Testis (tissue), 3 donors: ENCODE results near the gene STYXL2. TPM values are rescaled to one million over a fixed set of nuclear protein-coding genes. Genes with fewer than 3 reads are reported as not detected.

Source experiments
- DNase-seq: peaks from one replicate; pipeline ENCODE4 v3.0.0-alpha.2; 2019
- H3K27ac ChIP-seq, 2 donors: fragments of 200-600 bp; sonication (generic); one replicate each; pipeline ENCODE4 v1.5.1; 2019
- H3K27me3 ChIP-seq: fragments of 200-600 bp; sonication (generic); one replicate; pipeline ENCODE4 v1.5.1; 2019
- H3K36me3 ChIP-seq: fragments of 200-600 bp; sonication (generic); one replicate; pipeline ENCODE4 v1.5.1; 2017; ENCODE audit warnings: low read depth; ENCODE audit errors: missing control alignments
- H3K4me1 ChIP-seq: fragments of 200-600 bp; sonication (generic); one replicate; pipeline ENCODE4 v1.5.1; 2019
- H3K4me3 ChIP-seq, 2 donors: fragments of 200-600 bp; sonication (generic); one replicate each; pipeline ENCODE4 v1.5.1; 2017 to 2019
- H3K9me3 ChIP-seq: fragments of 200-600 bp; sonication (generic); one replicate; pipeline ENCODE4 v1.5.1; 2017
- CTCF ChIP-seq, 3 experiments: fragments of 450-650 bp in 2 of 3; fragments of 200-600 bp in 1 of 3; sonication (generic) in 1 of 3; IDR thresholded peaks; one replicate each; pipeline ENCODE4 v1.5.1; 2016 to 2019; ENCODE audit warnings: antibody characterized with exemption in 3 of 3, mild to moderate bottlenecking in 2 of 3, moderate library complexity in 1 of 3
- POLR2A ChIP-seq: fragments of 450-650 bp; IDR thresholded peaks from one replicate; pipeline ENCODE4 v1.6.1; 2017; ENCODE audit warnings: antibody characterized with exemption, mild to moderate bottlenecking, moderate library complexity
- WGBS, 2 donors: methylation state at CpG; one replicate each; pipeline ENCODE4 v1.1.5; 2018; 5-methylcytosine and 5-hydroxymethylcytosine counted together
- intact Hi-C: fragments of 100-400 bp; cut with DNase I; formaldehyde crosslinking; loops from one replicate; pipeline ENCODE4 v1.15.1; 2023; ENCODE audit warnings: low total_unique reads
- polyA plus RNA-seq: library from polyadenylated mRNA; stranded (reverse); fragments of 350-450 nt; fragmentation: Illumina TruSeq; extraction: RNeasy Lipid Tissue Mini Kit (QIAGEN cat#74804); gene quantifications from one replicate; pipeline ENCODE4 v1.2.3, GENCODE V29; 2014; ENCODE audit warnings: low read depth, low replicate concordance; ENCODE audit not compliant: insufficient read depth
- total RNA-seq, 2 donors: library from RNA; depleted of rRNA; stranded (reverse); fragments of >200 nt; gene quantifications; one replicate each; pipeline ENCODE4 v1.2.3, GENCODE V29; 2016

Gene STYXL2
- total and polyA plus RNA-seq, 3 donors from 2014 or later: 0.19 to 1.0 (median 0.99) TPM

- intact Hi-C loops: no loop called here
- no peak for TF ChIP-seq POLR2A
- H3K4me1 ChIP-seq: peaks cover 9% of the 10 kb centered on the region
- WGBS, 2 donors: 33 to 46% methylated on average over 13 to 17 of the region's 17 CpGs
- H3K27me3 ChIP-seq: no peaks in the 10 kb centered on the region
- no peak overlapping the region for H3K4me3 ChIP-seq
- no peaks in the 10 kb centered on the region for H3K9me3 ChIP-seq
- no peak overlapping the region for H3K27ac ChIP-seq
- H3K36me3 ChIP-seq: no peaks in the 10 kb centered on the region
- DNase-seq: peak; percentile 77
These were observed 32.9 kb downstream of the STYXL2 start for GRCh38 chr1:167126811-167127210.

- no peak for TF ChIP-seq CTCF (IDR thresholded peaks at IDR 0.05)
- TF ChIP-seq POLR2A: no peak
- DNase-seq: no peak
- WGBS, 2 donors: 92 to 96% methylated on average over 5 of the region's 5 CpGs
These were observed 33.4 kb downstream of the STYXL2 start for GRCh38 chr1:167127236-167127635.

GRCh38 chr1:167127661-167128060, 33.8 kb downstream of the STYXL2 start:
- WGBS, 2 donors: 81 to 90% methylated on average over 5 of the region's 5 CpGs

More at GRCh38 chr1:167127236-167127635, 33.4 kb downstream of the STYXL2 start:
- Histone ChIP-seq H3K4me1 (peaks cover 9% of the 10 kb centered on the region), H3K27me3 (no peaks in the 10 kb centered on the region), H3K4me3 (no peak overlapping the region), H3K27ac (no peak overlapping the region), H3K36me3 (no peaks in the 10 kb centered on the region), H3K9me3 (no peaks in the 10 kb centered on the region)
- intact Hi-C loops: no loop called here

GRCh38 chr1:167128261-167129227, 34.7 kb downstream of the STYXL2 start:
- Histone ChIP-seq H3K4me3 (no peak overlapping the region), H3K4me1 (peaks cover 9% of the 10 kb centered on the region), H3K9me3 (no peaks in the 10 kb centered on the region), H3K36me3 (no peaks in the 10 kb centered on the region), H3K27ac (no peak overlapping the region), H3K27me3 (no peaks in the 10 kb centered on the region)
- TF ChIP-seq POLR2A: no peak
- TF ChIP-seq CTCF (IDR thresholded peaks at IDR 0.05): no peak
- DNase-seq: no peak
- WGBS, 2 donors: 83 to 88% methylated on average over 17 of the region's 17 CpGs
- intact Hi-C loops: no loop called here

More at GRCh38 chr1:167127661-167128060, 33.8 kb downstream of the STYXL2 start:
- TF ChIP-seq CTCF (IDR thresholded peaks at IDR 0.05): no peak
- no peak for TF ChIP-seq POLR2A
- no peak overlapping the region for H3K27ac ChIP-seq
- H3K4me1 ChIP-seq: peaks cover 9% of the 10 kb centered on the region
- H3K36me3 ChIP-seq: no peaks in the 10 kb centered on the region
- intact Hi-C loops: no loop called here
- no peak for DNase-seq
- no peaks in the 10 kb centered on the region for H3K27me3 ChIP-seq
- H3K9me3 ChIP-seq: no peaks in the 10 kb centered on the region
- H3K4me3 ChIP-seq: no peak overlapping the region

- Histone ChIP-seq H3K4me1 (peaks cover 15% of the 10 kb centered on the region), H3K27ac (no peak overlapping the region), H3K4me3 (no peak overlapping the region), H3K27me3 (no peaks in the 10 kb centered on the region), H3K36me3 (no peaks in the 10 kb centered on the region), H3K9me3 (no peaks in the 10 kb centered on the region)
- 82 to 83% methylated on average over 4 of the region's 4 CpGs for WGBS, 2 donors
- DNase-seq: no peak
- TF ChIP-seq CTCF (IDR thresholded peaks at IDR 0.05) (no peak), POLR2A (no peak)
- intact Hi-C loops: no loop called here
These were observed 37.1 kb downstream of the STYXL2 start for GRCh38 chr1:167130829-167131510.
